Eye (tissue), 1 donor: ENCODE measurements around the gene IFNA1.
"Not testable (repeated sequence)": the region's sequence is repeated elsewhere in the genome, so short reads cannot be mapped to it uniquely, and the experiment has no call there.

ENCODE experiments used
- DNase-seq: peaks from one replicate; pipeline ENCODE4 v3.0.0-alpha.2; 2015

Gene IFNA1

GRCh38 chr9:21449312-21449711, 9.1 kb downstream of the IFNA1 start:
- DNase-seq = not testable (repeated sequence)

- DNase-seq = no peak
Measured at GRCh38 chr9:21450733-21451394, 10.6 kb downstream of the IFNA1 start.

DNA sequence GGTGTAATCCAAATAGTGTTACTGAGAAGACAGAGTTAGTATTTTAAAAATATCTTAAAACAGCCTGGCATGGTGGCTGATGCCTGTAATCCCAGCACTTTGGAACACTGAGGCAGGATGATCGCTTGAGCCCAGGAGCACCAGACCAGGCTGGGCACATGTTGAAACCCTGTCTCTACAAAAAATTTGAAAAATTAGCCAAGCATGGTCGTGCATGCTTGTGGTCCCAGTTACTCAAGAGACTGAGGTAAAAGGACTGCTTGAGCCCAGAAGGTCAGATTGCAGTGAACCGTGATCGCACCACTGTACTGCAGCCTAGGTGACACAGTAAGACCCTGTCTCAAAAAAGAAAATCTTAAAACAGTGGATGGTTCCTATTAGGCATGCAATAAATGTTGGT, 12.4 kb downstream of the IFNA1 start:
- no peak for DNase-seq

DNA sequence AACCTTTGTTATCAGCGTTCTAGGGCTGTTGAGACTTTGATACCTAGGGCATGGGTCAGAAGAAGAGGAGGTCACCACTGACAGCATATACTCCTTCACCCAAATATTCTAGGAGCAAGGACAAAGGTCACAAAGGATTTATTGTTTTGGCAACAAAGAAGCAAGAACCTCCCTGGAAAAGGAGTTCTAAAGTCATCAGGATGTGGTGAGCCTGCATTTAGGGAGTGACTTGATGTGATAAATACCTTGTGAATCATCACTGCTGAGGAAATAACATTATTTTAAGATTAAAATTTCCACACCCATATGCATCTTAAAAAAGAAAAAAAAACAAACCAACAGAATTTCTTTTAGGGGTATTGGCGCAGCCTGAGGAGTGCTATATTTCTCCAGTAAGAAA, 13.9 kb downstream of the IFNA1 start:
- DNase-seq = no peak

GRCh38 chr9:21455320-21455719, 15.1 kb downstream of the IFNA1 start:
- DNase-seq = peak; percentile 3

DNA sequence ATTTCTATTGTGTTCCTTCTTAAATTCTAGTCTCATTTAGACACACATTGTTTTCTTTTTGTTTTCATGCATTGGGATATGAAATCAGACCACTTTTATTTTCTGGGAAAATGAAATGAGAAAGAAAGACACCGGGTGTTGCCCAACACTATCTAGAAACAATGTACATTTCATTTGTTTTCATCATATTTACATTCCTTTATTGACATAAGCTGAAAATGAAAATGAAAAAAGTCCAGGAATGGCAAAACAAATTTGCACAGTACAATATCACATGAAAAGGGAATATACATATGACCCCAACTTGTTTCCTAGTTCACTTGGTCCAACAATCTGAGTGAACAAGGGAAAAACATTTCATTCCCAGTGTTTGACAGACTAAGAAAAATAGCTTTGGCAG, 21.1 kb downstream of the IFNA1 start:
- DNase-seq = no peak

DNA sequence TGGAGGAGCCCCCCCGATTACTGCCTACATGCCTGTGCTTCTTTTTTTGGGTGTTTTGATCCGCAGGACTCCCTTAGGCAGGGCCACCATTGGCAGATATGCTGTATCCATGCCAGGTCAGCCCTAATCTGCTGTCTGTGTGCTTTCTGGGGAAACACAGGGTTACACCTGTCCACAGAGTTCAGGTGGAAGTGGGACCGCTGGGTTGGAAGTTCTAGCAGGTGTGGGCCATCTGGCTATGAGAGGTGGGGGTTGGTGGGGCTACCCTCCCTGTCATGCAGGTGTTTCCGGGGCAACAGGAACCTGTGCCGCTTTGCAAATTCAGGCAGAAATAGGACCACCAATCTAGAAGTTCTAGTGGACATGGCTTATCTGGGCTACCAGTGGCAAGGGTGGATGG, 24.9 kb downstream of the IFNA1 start:
- no peak for DNase-seq

DNA sequence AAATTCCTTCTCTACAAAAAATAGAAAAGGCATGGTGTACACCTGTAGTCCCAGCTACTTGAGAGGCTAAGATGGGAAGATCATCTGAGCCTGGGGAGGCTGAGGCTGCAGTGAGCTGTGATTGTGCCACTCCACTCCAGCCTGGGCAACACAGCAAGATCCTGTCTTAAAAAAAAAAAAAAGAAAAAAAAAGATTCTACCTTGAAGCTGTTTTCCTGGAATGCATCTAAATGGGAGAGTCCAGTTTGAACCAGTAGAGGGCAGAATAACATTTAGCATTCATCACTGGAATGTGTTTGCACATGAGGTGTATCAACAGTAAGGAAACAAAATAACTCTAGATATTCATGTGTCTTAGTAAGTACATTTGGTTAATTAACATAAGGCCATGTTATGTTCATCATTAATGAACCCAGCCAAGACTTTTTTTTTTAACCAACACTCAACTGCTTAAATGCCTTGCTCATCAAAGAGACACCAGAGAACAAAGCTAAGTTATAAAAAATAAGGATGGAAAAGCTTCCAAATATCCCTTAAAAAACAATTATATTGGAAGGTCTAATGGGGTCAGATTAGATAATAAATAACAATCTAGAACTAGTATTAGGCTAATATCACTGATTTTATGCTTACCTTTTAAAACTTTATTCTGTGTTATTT, 25.8 kb downstream of the IFNA1 start:
- DNase-seq = peak; percentile 70

- DNase-seq = no peak
Measured at GRCh38 chr9:21470126-21470525, 29.9 kb downstream of the IFNA1 start.

- DNase-seq = no peak
Measured at GRCh38 chr9:21473236-21473635, 33.0 kb downstream of the IFNA1 start.

- no peak for DNase-seq
Measured at GRCh38 chr9:21477466-21477865, 37.2 kb downstream of the IFNA1 start.

GRCh38 chr9:21479152-21479702, 39.0 kb downstream of the IFNA1 start:
- no peak for DNase-seq

- no peak for DNase-seq
Measured at GRCh38 chr9:21481470-21482056, 41.3 kb downstream of the IFNA1 start.

- DNase-seq = no peak
Measured at GRCh38 chr9:21482213-21482612, 42.0 kb downstream of the IFNA1 start, which contains the start of gene IFNE. Gene IFNE, minus strand, starts transcription at chr9:21482313. Its CDS starts 619 bp downstream, at chr9:21481694.
